ENCODE results near the gene MAFF. TPM values are rescaled to one million over a fixed set of nuclear protein-coding genes. Genes with fewer than 3 reads are reported as not detected.

Gene MAFF
- total RNA-seq, 1 experiment from 2014 or later = 5.8 TPM

GRCh38 chr22:38262051-38262795 is 60.4 kb downstream of the MAFF start:
- H3K36me3 Mint-ChIP-seq (ENCODE audit: insufficient read depth in 1 of 3, low read depth in 3 of 3) = peaks cover 3 to 11% (median 3%) of the 10 kb centered on the region in 3 experiments; a peak in 5 of 7 replicates
- no peak overlapping the region for H3K56ac ChIP-seq (ENCODE audit: insufficient read length, low read depth, low read length)
- H4K20me1 ChIP-seq (ENCODE audit: control insufficient read depth, insufficient read depth, insufficient read length) = peaks cover 2% of the 10 kb centered on the region
- H2BK5ac ChIP-seq (ENCODE audit: insufficient read length, low read length) = no peak overlapping the region
- H3K4ac ChIP-seq (ENCODE audit: low read depth, low read length) = no peak overlapping the region
- no peak overlapping the region for H4K8ac ChIP-seq (replicated peaks; ENCODE audit: insufficient read length, low read depth, low read length)
- no peak overlapping the region for H3K14ac ChIP-seq (ENCODE audit: insufficient read depth, low read length)
- H3K9ac ChIP-seq (ENCODE audit: extremely low read depth, insufficient read length, low read length) = no peak overlapping the region
- no peak overlapping the region for H3K27ac ChIP-seq (ENCODE audit: insufficient read length, low read depth, low read length)
- H3K9me3 Mint-ChIP-seq = no peaks in the 10 kb centered on the region
- H3K27me3 ChIP-seq (ENCODE audit: insufficient read depth, low read length) = no peaks in the 10 kb centered on the region
- no peak overlapping the region for H2AK5ac ChIP-seq (ENCODE audit: insufficient read length, low read length)
- H2BK12ac ChIP-seq (ENCODE audit: insufficient read length, low read depth, low read length) = no peak overlapping the region
- H3K4me3 Mint-ChIP-seq = no peak overlapping the region
- peaks cover 5% of the 10 kb centered on the region for H3K79me1 ChIP-seq (ENCODE audit: insufficient read depth, low read depth, low read length, poor library complexity, severe bottlenecking)
- peaks cover 5% of the 10 kb centered on the region; the same call in 1 of the 2 replicates for H3K79me2 ChIP-seq (ENCODE audit: insufficient read depth, low read length)
- no peak overlapping the region for H3K4me2 ChIP-seq (ENCODE audit: insufficient read depth, insufficient read length, low read length)
- no peak overlapping the region for H2BK20ac ChIP-seq (ENCODE audit: low read depth, low read length, poor library complexity, severe bottlenecking)
- H3K27ac Mint-ChIP-seq = peak overlapping the region; percentile 45 to 96 (median 73); a peak in 6 of 7 replicates
- no peaks in the 10 kb centered on the region for H3K9me3 ChIP-seq (ENCODE audit: control insufficient read depth, low read depth, low read length)
- no peaks in the 10 kb centered on the region for H3K4me1 ChIP-seq (ENCODE audit: insufficient read depth, low read length)
- H2BK120ac ChIP-seq (ENCODE audit: low read depth, low read length, poor library complexity, severe bottlenecking) = no peak overlapping the region
- H3K23me2 ChIP-seq (ENCODE audit: insufficient read length, low read depth, low read length, poor library complexity, severe bottlenecking) = no peaks in the 10 kb centered on the region
- no peak overlapping the region for H4K5ac ChIP-seq (ENCODE audit: insufficient read length, low read depth, low read length)
- peaks cover 38 to 61% of the 10 kb centered on the region in 2 experiments for H3K4me1 Mint-ChIP-seq
- no CpG with 5 or more reads among the region's 20 CpGs for WGBS (ENCODE audit: extremely low coverage, insufficient read length, low lambda C conversion rate)
- H3K23ac ChIP-seq (ENCODE audit: insufficient read length, low read depth, low read length) = no peak overlapping the region
- no peak overlapping the region for H3T11ph ChIP-seq (ENCODE audit: low read length)
- H3K27me3 Mint-ChIP-seq (ENCODE audit: low read depth) = no peaks in the 10 kb centered on the region
- no peak overlapping the region for H3K18ac ChIP-seq (ENCODE audit: insufficient read length, low read depth, low read length)
- peak; percentile 77 for DNase-seq
- no peak overlapping the region for H2AFZ ChIP-seq (ENCODE audit: low read length)
- no peak overlapping the region for H2BK15ac ChIP-seq (ENCODE audit: low read depth, low read length)
- H4K91ac ChIP-seq (ENCODE audit: insufficient read length, low read depth, low read length) = no peak overlapping the region
- TF ChIP-seq, protein P1, sequence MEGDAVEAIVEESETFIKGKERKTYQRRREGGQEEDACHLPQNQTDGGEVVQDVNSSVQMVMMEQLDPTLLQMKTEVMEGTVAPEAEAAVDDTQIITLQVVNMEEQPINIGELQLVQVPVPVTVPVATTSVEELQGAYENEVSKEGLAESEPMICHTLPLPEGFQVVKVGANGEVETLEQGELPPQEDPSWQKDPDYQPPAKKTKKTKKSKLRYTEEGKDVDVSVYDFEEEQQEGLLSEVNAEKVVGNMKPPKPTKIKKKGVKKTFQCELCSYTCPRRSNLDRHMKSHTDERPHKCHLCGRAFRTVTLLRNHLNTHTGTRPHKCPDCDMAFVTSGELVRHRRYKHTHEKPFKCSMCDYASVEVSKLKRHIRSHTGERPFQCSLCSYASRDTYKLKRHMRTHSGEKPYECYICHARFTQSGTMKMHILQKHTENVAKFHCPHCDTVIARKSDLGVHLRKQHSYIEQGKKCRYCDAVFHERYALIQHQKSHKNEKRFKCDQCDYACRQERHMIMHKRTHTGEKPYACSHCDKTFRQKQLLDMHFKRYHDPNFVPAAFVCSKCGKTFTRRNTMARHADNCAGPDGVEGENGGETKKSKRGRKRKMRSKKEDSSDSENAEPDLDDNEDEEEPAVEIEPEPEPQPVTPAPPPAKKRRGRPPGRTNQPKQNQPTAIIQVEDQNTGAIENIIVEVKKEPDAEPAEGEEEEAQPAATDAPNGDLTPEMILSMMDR (conservative IDR thresholded peaks at IDR 0.05) = peak; percentile 83
